Measurements from ENCODE around the gene PSMB2. TPM values are rescaled to one million over a fixed set of nuclear protein-coding genes. Genes with fewer than 3 reads are reported as not detected.

Gene PSMB2
- total and polyA plus RNA-seq, 2 of the 8 experiments (the other 6 are each of a cell fraction or from before 2014, with no cell fraction given), result 91.4 to 101 TPM

GRCh38 chr1:35657851-35658250, 16.5 kb upstream of the PSMB2 start:
- Histone ChIP-seq H3K23ac (ENCODE audit: insufficient read length) (no peak overlapping the region), H3K14ac (ENCODE audit: insufficient read length) (no peak overlapping the region), H3K56ac (replicated peaks; ENCODE audit: insufficient read length, low read depth, low read length) (no peak overlapping the region), H2BK5ac (ENCODE audit: low read depth, low read length) (no peak overlapping the region), H2BK12ac (ENCODE audit: low read depth, low read length) (no peak overlapping the region), H2AFZ (ENCODE audit: low read length) (no peak overlapping the region), H3K36me3 (ENCODE audit: control insufficient read depth in 2 of 4, insufficient read depth in 4 of 4, low read length in 3 of 4) (no peaks in the 10 kb centered on the region), H3K18ac (ENCODE audit: extremely low read depth, low read length) (no peak overlapping the region), H3K9ac (replicated peaks in 1 of 4; ENCODE audit: extremely low read depth in 1 of 4, low read depth in 3 of 4, low read length in 3 of 4) (no peak overlapping the region), H3K79me2 (ENCODE audit: control insufficient read depth in 1 of 2, insufficient read depth in 2 of 2, low read length in 2 of 2) (no peaks in the 10 kb centered on the region), H3K27me3 (replicated peaks in 1 of 4; ENCODE audit: control insufficient read depth in 3 of 4, extremely low read depth in 1 of 4, insufficient read depth in 3 of 4, low read length in 3 of 4) (peaks cover 0 to 5% (median 0%) of the 10 kb centered on the region in 4 experiments; a peak in 2 of 7 replicates), H2BK20ac (ENCODE audit: low read length) (no peak overlapping the region), H3K27ac (ENCODE audit: low read depth, low read length) (no peak overlapping the region), H2AK5ac (ENCODE audit: low read depth, low read length) (no peak overlapping the region), H4K8ac (ENCODE audit: extremely low read depth, insufficient read depth, low read length) (no peak overlapping the region), H2BK120ac (replicated peaks; ENCODE audit: low read depth, low read length) (no peak overlapping the region), H3K4me1 (replicated peaks in 1 of 4; ENCODE audit: control insufficient read depth in 3 of 4, insufficient read depth in 4 of 4, low read length in 3 of 4) (no peaks in the 10 kb centered on the region), H2BK15ac (ENCODE audit: low read length) (no peak overlapping the region), H4K5ac (ENCODE audit: insufficient read length, low read depth, low read length) (no peak overlapping the region), H3K4me3 (ENCODE audit: extremely low read depth in 1 of 4, insufficient read depth in 2 of 4, low read depth in 3 of 4, low read length in 4 of 4) (no peak overlapping the region), H3K9me3 (ENCODE audit: insufficient read depth in 2 of 2, low read depth in 1 of 2, low read length in 1 of 2) (no peaks in the 10 kb centered on the region), H3K4ac (replicated peaks; ENCODE audit: insufficient read length, low read depth, low read length) (no peak overlapping the region), H4K20me1 (replicated peaks in 1 of 2; ENCODE audit: control insufficient read depth in 1 of 2, insufficient read depth in 2 of 2, low read length in 2 of 2) (peaks cover 0 to 3% of the 10 kb centered on the region in 2 experiments), H3K79me1 (ENCODE audit: low read depth, low read length) (no peaks in the 10 kb centered on the region; the same call in 1 of the 2 replicates), H4K91ac (replicated peaks; ENCODE audit: insufficient read length, low read length) (no peak overlapping the region), H3K23me2 (ENCODE audit: low read depth, low read length) (no peaks in the 10 kb centered on the region), H3K4me2 (ENCODE audit: insufficient read depth in 1 of 2, low read depth in 2 of 2, low read length in 2 of 2) (no peak overlapping the region)
- DNase-seq (ENCODE audit: low read depth in 1 of 2, low spot score in 2 of 2), result no peak
- FAIRE-seq, result no peak
- CTCF ChIA-PET (ENCODE audit: partially characterized antibody), result interaction anchor here (1.3 to 1.8 kb wide), 3 partner anchors 8 to 83 kb away, joined by 5 to 10 read pairs (median 5); no protein-coding TSS in a partner anchor
- POLR2A ChIA-PET (ENCODE audit: partially characterized antibody), result interaction anchor here (1.0 to 2.2 kb wide), 2 partner anchors 9 to 24 kb away, joined by 3 to 8 read pairs; no protein-coding TSS in a partner anchor
- 81% methylated on average over 2 of the region's 2 CpGs; no CpG with 5 or more reads in 1 of the 2 experiments for WGBS, 2 experiments (ENCODE audit: extremely low coverage in 1 of 2, insufficient coverage in 1 of 2, insufficient read length in 1 of 2, insufficient replicate concordance in 2 of 2, low coverage in 1 of 2, low lambda C conversion rate in 2 of 2, missing lambda C conversion rate in 1 of 2)
- TF ChIP-seq SP2 (IDR thresholded peaks at IDR 0.05; ENCODE audit: low read length) (no peak), SIX5 (IDR thresholded peaks at IDR 0.05; ENCODE audit: low read depth, low read length) (no peak), RBBP5 (IDR thresholded peaks at IDR 0.05; ENCODE audit: borderline replicate concordance, low read depth, low read length) (no peak), EGR1 (IDR thresholded peaks at IDR 0.05; ENCODE audit: borderline replicate concordance, low read depth, low read length) (no peak), RFX5 (IDR thresholded peaks at IDR 0.05; ENCODE audit: borderline replicate concordance, low read depth, low read length) (no peak), E2F6 (IDR thresholded peaks at IDR 0.05) (no peak), MAFK (IDR thresholded peaks at IDR 0.05; ENCODE audit: low read depth, low read length) (no peak), USF2 (IDR thresholded peaks at IDR 0.05; ENCODE audit: low read length) (no peak), ASH2L (IDR thresholded peaks at IDR 0.05; ENCODE audit: low read length) (no peak), POLR2A (IDR thresholded peaks at IDR 0.05; ENCODE audit: control extremely low read depth in 1 of 2, low read depth in 2 of 2, low read length in 2 of 2) (no peak), BRCA1 (IDR thresholded peaks at IDR 0.05; ENCODE audit: low read depth, low read length) (no peak), CBX8 (IDR thresholded peaks at IDR 0.05; ENCODE audit: borderline replicate concordance, low read depth, low read length) (no peak), BACH1 (IDR thresholded peaks at IDR 0.05; ENCODE audit: low read length) (no peak), EZH2 (IDR thresholded peaks at IDR 0.05; ENCODE audit: low read depth, low read length, severe bottlenecking) (no peak)

Measured in H1 (cell line).